HG03095 (cell line): ENCODE results near the gene CCR2.
"Not testable (repeated sequence)": the region's sequence is repeated elsewhere in the genome, so short reads cannot be mapped to it uniquely, and the experiment has no call there.

Experiments used
- ATAC-seq: cut with Tn5 transposase; IDR thresholded peaks from one replicate; pipeline ENCODE4 v1.9.1; 2021; ENCODE audit warnings: moderate library complexity; ENCODE audit not compliant: unreplicated experiment

Gene CCR2

GRCh38 chr3:46375814-46376213 lies 21.9 kb downstream of the CCR2 start:
- ATAC-seq, result no peak

- ATAC-seq, result no peak
Observed at GRCh38 chr3:46378426-46378942, 24.6 kb downstream of the CCR2 start.

GRCh38 chr3:46380471-46381221 lies 26.7 kb downstream of the CCR2 start:
- ATAC-seq, result no peak

GRCh38 chr3:46381625-46382024 lies 27.7 kb downstream of the CCR2 start:
- ATAC-seq, result no peak

- no peak for ATAC-seq
Observed at GRCh38 chr3:46383211-46383950, 29.5 kb downstream of the CCR2 start.

- no peak for ATAC-seq
Observed at GRCh38 chr3:46383951-46384330, 30.0 kb downstream of the CCR2 start.

GRCh38 chr3:46386205-46386604 lies 32.3 kb downstream of the CCR2 start:
- ATAC-seq, result no peak

GRCh38 chr3:46388847-46389246 lies 34.9 kb downstream of the CCR2 start:
- not testable (repeated sequence) for ATAC-seq

GRCh38 chr3:46389306-46389705 lies 35.4 kb downstream of the CCR2 start:
- ATAC-seq, result no peak

- ATAC-seq, result not testable (repeated sequence)
Observed at GRCh38 chr3:46391526-46391925, 37.6 kb downstream of the CCR2 start.

- no peak for ATAC-seq
Observed at GRCh38 chr3:46393011-46393410, 39.1 kb downstream of the CCR2 start.

- no peak for ATAC-seq
Observed at GRCh38 chr3:46393554-46394434, 39.9 kb downstream of the CCR2 start.

GRCh38 chr3:46395210-46395661 lies 41.3 kb downstream of the CCR2 start:
- ATAC-seq, result no peak

- ATAC-seq, result no peak
Observed at GRCh38 chr3:46395766-46396530, 42.0 kb downstream of the CCR2 start.

GRCh38 chr3:46397111-46397510 lies 43.2 kb downstream of the CCR2 start:
- no peak for ATAC-seq

- no peak for ATAC-seq
Observed at GRCh38 chr3:46398186-46398955, 44.5 kb downstream of the CCR2 start.

GRCh38 chr3:46399098-46399497 lies 45.2 kb downstream of the CCR2 start:
- ATAC-seq, result no peak

GRCh38 chr3:46399557-46399956 lies 45.6 kb downstream of the CCR2 start:
- no peak for ATAC-seq

- ATAC-seq, result no peak
Observed at GRCh38 chr3:46400000-46400734, 46.3 kb downstream of the CCR2 start.
